HG02642 (cell line): Measurements from ENCODE around the gene TMEM132D.
"Not testable (repeated sequence)": the region's sequence is repeated elsewhere in the genome, so short reads cannot be mapped to it uniquely, and the experiment has no call there.

Source experiments
- ATAC-seq: cut with Tn5 transposase; IDR thresholded peaks from one replicate; pipeline ENCODE4 v1.9.1; 2021; ENCODE audit warnings: mild to moderate bottlenecking; ENCODE audit not compliant: unreplicated experiment, poor library complexity

TMEM132D gene

DNA sequence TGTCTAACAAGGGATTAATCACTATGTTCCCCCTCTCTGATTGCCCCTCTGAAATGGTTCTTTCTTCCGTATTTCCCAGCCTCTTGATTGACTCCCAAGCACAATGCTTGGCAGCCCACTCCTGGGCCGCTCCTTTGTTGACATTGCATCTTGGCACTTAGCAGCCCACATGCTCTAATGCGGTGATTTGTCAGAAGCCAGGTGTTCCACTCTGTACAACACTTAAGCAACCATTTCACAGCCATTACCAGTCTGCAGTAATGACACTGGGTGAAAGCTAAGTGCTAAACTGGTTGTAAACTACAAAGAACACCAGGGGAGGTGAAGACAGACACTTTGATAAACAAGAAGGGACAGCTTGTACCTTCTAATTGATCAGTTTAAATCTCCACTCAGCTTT is 353.5 kb downstream of the TMEM132D start:
- ATAC-seq: no peak

DNA sequence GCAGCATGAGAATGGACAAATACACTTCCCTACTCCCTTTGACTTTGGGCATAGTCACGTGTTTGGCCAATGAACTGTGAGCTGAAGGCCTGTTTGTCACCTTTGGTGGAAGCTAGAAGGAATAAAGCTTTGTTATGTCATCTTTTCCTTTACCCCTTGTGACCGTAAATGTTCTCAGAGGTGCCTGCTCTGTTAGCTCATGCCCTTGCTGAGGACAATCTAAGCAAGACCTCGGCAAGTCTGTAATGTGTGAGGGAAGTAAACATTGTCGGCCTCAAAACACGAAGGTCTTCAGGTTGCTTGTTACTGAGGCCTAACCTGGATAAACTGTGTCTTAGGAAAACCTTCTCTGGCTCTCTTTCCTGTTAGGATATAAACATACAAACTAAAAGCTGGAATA is 354.2 kb downstream of the TMEM132D start:
- ATAC-seq: no peak

DNA sequence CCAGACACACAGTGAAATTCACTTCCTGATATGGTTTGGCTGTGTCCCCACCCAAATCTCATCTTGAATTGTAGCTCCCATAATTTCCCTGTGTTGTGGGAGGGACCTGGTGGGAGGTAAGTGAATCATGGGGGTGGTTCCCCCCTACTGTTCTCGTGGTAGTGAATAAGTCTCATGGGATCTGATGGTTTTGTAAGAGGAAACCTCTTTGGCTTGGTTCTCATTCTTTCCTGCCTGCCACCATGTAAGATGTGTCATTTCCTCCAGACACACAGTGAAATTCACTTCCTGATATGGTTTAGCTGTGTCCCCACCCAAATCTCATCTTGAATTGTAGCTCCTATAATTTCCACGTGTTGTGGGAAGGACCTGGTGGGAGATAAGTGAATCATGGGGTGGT is 354.8 kb downstream of the TMEM132D start:
- not testable (repeated sequence) for ATAC-seq

DNA sequence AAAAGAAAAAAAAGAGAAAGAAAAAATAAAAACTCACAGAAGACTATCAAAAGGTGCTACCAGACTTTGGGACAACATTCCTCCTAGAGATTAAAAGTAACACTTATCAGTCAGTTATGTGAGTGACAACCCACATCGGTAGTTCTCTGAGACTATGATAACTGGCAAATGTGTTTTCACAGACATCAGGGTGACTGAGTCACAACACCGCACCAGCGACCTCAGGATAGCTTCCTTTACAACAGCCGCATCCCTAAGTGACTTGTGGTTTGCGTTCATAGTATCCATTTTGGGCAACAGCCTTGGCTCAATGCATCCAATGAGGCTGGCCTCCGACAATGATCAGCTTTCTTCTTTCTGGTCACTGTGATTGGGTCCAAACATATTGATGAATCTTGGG is 359.1 kb downstream of the TMEM132D start:
- ATAC-seq: no peak

DNA sequence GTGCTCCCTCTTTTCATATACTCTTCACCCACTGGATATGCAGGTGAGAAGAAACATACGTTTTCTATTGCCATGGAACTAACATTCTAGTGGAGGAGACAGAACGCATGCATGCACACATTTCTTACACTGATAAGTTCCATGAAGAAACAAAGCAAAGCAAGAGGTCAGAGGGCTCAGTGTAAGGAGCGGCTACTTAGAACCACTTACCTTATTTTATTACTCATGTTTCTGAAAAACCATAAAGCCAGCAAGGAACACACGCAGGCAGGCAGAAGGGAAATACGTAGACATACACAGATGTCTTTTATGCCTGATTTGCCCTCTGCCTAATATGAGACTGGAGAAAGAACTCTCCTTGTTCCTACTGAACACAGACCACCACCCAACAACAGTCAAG is 362.9 kb downstream of the TMEM132D start:
- ATAC-seq: no peak

DNA sequence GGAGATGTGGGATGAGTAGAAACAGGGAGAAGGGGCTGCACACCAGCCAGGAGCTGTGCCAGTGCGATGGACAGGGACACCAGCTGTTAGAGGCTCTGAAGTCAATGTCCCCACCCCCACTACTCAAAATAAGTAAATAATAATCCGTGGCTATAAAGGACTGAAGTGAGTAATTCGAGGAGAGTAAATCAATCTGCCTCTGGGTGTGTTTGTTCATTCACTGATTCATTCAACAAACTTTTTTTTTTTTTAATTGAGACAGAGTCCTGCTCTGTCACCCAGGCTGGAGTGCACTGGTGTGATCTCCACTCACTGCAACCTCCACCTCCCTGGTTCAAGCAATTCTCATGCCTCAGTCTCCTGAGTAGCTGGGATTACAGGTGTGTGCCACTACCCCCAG is 363.6 kb downstream of the TMEM132D start:
- no peak for ATAC-seq

DNA sequence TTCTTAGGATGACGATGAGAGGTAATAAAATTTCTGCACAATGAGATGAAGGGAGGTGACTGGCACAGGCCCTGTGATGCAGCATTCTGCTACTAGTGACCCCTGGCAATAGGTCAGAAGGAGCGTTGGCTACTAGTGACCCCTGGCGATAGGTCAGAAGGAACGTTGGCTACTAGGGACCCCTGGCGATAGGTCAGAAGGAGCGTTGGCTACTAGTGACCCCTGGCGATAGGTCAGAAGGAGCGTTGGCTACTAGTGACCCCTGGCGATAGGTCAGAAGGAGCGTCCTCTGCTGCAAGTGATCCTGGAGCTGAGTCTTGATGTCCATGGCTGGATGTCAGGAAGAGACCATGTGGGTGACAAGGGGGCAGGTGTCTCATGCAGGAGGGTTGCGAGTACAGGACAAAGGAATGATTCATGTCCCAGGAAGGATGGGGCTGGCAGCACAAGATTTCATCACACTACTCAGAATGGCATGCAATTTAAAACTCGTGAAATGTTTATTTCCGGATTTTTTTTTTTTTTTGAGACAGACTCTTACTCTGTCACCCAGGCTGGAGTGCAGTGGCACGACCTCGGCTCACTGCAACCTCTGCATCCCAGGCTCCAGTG is 365.0 kb downstream of the TMEM132D start:
- not testable (repeated sequence) for ATAC-seq

DNA sequence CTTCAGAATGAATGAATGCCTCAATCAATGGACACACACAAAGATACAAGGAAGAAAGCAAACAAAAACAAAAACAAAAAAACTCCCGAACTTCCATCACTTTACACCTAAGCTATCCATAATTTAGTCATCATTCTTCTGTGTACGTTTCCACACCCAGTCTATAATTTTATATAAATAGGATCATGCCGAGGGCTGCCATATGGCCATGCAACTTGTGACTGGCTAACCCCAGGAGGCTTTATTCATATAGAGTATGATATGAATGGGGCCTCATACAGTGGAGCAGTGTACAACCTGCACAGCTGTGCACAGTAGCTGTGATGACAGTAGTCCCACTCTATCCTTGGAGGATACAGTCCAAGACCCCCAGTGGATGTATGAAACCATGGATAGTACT is 365.7 kb downstream of the TMEM132D start:
- ATAC-seq: no peak

DNA sequence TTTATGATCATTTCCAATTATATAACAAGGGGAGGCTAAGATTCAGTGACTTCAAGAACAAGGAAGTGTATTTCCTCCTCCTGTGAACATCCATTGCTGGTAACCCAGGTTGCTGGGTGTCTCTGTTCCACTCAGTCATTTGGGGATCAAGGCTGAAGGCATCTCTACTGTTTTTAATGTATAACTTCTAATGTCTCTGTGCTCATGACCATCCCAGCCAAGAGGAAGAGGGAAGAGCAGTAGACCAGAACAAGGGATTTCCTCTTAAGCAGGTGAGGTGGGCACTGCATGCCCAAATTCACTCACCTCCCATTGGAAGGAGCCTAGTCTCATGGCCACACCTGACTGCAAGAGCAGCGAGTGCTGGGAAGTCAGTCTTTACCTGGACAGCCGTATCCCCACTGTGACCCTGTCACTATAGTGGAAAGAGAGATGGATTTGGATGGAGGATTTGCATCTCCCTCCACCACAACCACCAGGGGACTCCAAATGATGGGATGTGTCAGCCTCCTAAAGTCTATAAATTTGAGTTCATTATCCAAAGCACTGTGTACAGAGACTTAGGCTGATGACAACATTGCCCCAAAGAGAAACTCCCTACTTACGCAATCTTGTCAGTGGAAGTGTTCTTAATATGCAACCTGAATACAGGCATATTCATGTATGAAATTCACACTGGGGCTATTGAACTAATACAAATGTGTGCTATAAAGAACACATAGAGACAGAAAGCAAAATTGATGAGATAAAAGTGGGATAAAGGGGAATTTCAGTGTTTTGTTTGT is 368.7 kb downstream of the TMEM132D start:
- no peak for ATAC-seq

DNA sequence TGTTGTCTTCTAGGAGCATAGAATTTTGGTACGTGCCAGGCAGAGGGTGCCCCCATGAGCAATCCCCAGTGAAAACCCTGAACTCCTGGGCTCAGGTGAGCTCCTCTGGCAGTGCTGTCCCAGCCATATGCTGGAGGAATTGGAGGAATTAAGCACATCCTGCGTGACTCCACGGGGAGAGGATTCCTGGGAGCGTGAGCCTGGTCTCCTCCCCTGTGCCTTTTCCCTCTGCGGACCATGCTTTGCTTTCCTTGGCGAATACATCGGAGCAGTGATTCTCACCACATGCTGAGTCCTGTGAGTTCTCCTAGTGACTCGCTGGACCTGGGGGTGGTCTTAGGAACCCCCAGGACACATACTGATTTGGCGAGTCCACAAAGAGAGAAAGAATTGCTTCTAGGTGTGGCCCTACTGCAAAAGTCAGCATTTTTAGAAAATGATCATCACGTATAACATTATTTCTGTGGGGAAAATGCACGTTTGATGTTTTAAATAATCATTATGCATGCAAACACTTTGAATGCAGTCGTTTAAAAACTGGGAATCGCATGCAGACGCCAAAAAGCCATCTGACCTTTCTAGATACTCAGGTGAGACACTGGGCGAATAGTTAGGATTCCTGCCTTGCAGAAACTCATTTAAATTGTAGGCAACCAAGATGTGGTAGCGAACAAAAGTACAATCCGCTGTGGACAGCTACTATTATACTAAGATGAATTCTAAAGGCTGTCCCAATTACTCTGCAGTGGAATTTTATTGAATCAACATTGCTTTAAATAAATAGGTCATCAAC is 370.9 kb downstream of the TMEM132D start:
- ATAC-seq: no peak

DNA sequence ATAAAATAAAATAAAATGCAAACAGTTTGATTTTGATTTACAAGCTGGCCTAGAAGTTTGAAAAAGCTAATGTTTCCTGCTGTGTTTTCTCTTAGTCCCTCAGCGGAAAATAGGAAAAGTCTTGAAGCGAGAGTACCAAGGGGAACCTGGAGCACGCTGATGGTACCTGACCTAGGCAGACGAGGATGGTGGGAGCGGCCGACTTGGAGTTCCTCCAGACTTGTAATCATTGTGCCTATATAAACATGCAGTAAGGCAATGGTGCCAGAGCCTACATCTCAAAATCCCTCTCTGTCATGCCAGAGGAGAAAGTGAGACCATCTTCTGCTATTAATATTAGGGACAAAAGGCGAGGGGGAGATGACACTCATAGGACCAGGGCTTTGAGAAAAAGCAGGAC is 371.7 kb downstream of the TMEM132D start:
- ATAC-seq: no peak

DNA sequence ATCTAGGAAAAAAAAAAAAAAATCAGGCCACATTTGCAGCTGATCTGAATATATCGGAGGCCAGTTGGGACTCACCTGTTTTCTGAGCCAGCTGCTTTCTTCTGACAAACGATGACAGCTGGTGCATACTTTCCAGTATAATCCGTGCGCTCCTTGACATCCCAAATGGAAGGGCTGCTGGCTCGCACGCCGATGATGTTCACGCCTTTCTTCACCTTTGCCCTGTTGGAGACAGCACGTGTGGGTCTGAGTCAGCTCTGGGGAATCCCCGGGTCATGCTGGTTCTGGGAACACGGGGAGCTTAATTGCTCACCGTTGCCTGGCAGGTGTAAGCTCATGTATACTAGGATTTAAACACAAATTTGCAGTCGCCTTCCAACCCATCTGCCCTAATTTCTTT is 372.8 kb downstream of the TMEM132D start:
- no peak for ATAC-seq

DNA sequence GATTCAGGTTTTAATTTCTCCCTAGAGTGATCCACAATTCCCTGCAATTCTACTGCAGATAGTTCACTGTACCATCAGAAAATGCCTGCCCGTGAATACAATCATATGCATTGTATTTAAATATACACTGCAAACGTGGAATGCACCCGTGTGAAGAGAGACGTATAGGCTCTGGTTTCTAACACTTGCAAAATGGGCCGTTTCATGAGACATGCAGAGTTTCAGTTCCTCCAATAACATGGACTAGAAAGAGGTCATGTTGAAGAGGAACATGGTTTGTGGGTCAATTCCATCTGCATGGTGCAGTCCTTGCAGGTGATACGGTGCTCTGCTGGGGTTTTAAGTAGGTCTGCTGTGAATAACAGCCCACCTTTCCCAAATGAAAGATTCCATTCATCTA is 373.3 kb downstream of the TMEM132D start:
- ATAC-seq: no peak

DNA sequence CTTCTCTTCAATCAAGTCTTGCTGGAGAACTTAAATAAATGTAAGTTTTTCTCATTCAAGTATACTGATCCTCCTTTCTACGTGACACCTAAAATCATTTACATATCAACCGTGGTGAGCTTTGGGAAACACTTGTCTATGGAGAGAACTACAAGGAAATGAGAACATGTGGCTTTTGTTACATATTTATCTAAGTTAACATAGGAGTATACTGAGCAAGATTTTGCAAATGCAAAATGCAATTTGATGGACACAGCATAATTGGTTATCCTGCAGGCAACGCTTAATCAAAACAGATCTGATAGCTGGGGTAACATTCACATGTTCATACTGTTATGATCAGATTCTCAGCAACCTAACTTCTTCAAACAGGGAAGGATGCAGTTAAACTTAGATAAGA is 376.3 kb downstream of the TMEM132D start:
- ATAC-seq: no peak

DNA sequence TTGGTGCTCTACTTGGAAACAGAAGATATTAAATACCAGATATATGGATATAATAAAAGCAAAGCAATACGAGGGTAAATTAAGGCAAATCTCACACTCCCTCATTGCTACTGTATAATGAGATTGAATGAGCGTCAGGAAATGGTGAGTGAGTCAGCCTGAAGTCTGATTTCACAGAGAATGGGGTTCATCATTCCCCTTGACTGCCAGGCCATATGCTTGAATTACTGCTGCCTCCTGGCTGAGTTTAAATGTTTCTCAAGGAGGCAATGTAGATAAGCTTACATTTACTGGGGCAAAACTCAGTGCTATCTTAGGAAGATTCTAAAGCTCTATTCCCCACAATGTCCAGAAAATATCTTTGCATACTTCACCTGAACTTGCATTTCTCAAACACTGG is 380.2 kb downstream of the TMEM132D start:
- ATAC-seq: no peak

DNA sequence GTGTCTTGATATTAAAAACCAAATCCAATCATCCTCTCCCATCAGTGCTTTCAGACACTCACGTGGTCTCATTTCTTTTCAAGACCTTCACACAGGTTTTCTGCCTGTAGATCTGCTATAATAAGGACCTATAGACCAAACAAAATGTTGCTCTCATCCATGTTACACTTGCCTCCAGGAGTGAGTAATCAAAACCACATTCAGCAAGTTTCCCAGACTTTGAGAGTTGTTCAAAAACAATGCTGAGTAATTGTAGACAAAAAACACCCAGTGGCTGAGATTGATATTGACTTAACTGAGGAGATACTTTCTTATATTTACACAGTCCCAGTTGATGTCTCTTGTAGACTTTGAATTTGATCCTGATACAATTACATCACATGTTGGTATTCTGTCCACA is 383.1 kb downstream of the TMEM132D start:
- ATAC-seq: no peak

DNA sequence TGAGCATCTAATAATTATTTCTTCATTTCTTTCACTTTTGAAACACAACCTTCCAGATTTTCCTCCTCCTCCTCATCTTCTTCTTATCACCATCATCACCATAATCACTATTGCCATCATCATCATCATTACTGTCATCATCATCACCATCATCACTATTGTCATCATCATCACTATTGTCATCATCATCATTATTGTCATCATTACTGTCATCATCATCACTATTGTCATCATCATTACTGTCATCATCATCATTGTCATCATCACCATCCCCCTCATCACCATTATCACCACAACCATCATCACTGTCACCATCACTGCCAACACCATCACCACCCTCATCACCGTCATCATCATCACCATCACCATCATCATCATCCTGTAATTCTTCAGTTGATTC is 400.0 kb downstream of the TMEM132D start:
- ATAC-seq: no peak

DNA sequence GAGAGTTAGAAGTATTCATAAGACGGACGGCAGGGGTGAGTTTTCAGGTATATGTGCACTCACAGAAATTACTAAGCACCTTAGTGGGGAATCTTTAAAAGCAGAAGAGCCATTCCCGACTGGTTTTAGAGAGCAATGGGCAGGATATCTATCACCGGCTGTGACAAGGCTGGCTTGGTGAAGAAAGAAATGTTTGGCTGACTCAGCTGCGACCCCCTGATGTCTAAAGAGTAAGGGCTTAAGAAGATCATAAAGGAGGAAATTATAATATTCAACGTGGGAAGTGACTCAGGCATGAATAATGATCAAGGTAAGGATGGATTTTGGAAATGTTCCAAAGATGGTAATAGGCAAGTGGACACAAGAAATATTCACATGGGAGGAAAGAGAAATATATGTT is 407.6 kb downstream of the TMEM132D start:
- ATAC-seq: no peak

DNA sequence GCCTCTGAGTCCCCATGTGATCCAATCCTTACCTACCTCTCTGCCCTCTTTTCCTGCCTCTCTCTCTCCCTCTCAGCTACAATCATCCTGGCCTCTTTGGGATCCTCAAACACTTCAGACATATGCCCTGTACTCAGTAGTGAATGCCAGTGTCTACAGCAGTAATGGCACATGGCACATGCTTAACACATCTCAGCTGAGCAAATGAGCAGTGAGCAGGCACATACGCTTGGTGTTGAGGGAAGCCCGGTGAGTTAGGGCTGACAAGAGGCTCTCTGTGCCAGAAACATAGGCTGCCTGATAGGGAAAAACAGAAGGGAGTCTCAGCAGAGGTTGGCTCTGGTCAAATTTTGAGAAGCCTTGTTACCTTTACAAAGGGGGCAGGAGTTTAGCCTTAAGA is 409.1 kb downstream of the TMEM132D start:
- ATAC-seq: no peak

DNA sequence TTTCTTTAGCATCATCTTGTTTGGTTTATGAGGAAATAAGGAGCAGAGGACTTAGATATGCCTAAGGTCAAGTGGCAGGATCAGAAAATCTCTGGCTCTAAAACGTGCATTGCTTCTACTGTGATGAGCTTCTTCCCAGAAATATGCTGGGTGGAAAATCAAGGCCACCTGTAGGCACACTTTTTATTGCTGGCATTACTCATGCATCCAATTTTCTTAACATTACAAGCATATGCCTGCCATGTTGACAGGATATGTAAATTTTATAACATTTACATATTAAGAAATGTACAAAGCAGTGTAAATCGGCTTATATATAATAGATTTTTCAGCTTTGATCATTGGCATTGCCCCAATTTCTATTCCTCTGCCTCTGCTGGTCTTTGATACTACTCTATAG is 409.6 kb downstream of the TMEM132D start:
- no peak for ATAC-seq

DNA sequence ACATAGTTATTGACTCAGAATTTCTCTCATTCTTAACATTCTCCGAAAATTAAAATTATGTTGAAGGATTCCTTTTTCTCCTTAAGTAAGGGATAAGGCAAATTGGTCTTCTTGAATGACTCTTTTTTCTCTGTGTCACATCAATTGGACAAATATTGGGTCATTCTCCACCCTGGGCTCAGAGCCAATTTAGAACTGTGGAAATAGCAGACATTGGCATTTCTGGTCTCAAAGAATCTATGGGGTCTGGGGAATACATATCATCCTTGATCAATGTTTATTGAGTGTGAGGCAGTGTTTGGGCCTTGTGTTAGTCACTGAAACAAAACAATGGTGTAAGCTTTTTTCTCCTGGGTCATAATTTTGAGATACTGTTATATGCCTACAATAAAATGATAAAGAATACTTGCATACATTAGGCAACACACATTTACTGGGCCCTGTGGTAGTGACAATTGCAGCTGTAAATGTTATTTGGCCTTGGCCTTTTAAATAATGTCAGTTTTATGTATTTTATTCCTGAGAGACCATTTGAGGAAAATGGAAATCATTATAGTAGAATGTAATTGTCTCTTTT is 414.6 kb downstream of the TMEM132D start:
- no peak for ATAC-seq
